HepG2 (cell line): ENCODE results near the gene CSNK1D. TPM values are rescaled to one million over a fixed set of nuclear protein-coding genes. Genes with fewer than 3 reads are reported as not detected.

Experiments used
- ARID5B ChIP-seq: IDR thresholded peaks from 2 replicates; pipeline ENCODE4 v1.4.0; 2020; ENCODE audit warnings: mild to moderate bottlenecking, missing genetic modification reagents
- DNMT1 ChIP-seq: sonication (generic); formaldehyde crosslinking; IDR thresholded peaks from 2 replicates; pipeline ENCODE4 v1.5.1; 2020; ENCODE audit warnings: mild to moderate bottlenecking, missing genetic modification reagents
- ETV5 ChIP-seq: IDR thresholded peaks from 2 replicates; pipeline ENCODE4 v1.6.1; 2018; ENCODE audit warnings: missing biosample characterization, missing genetic modification reagents, inconsistent platforms, borderline replicate concordance
- ETV6 ChIP-seq: sonication (generic); formaldehyde crosslinking; conservative IDR thresholded peaks from 2 replicates; pipeline ENCODE4 v1.4.0; 2020; ENCODE audit warnings: missing genetic modification reagents
- FOXA3 ChIP-seq: IDR thresholded peaks from 2 replicates; pipeline ENCODE4 v1.6.1; 2016; ENCODE audit warnings: missing genetic modification reagents, missing compliant biosample characterization
- FOXP4 ChIP-seq: sonication (generic); formaldehyde crosslinking; IDR thresholded peaks from 2 replicates; pipeline ENCODE4 v1.4.0; 2020; ENCODE audit warnings: missing genetic modification reagents
- GABPB1 ChIP-seq: IDR thresholded peaks from 2 replicates; pipeline ENCODE4 v1.6.1; 2016; ENCODE audit warnings: mild to moderate bottlenecking, missing genetic modification reagents, moderate library complexity, missing compliant biosample characterization
- HDAC2 ChIP-seq: sonication (generic); formaldehyde crosslinking; IDR thresholded peaks from 2 replicates; pipeline ENCODE4 v1.4.0; 2020; ENCODE audit warnings: missing genetic modification reagents
- HMGXB4 ChIP-seq, 2 experiments: sonication (generic) in 1 of 2; formaldehyde crosslinking in 1 of 2; IDR thresholded peaks; 2 replicates each; pipeline versions ENCODE4 v1.4.0 to v1.6.1; 2018 to 2020; ENCODE audit warnings: missing genetic modification reagents in 2 of 2, borderline replicate concordance in 1 of 2, low read depth in 1 of 2, mild to moderate bottlenecking in 1 of 2, missing biosample characterization in 1 of 2
- MAZ ChIP-seq, 2 experiments: sonication (generic) in 1 of 2; formaldehyde crosslinking in 1 of 2; IDR thresholded peaks; 2 replicates each; pipeline versions ENCODE4 v1.5.0 to v1.6.1; 2012 to 2020; ENCODE audit warnings: low read depth in 2 of 2, mild to moderate bottlenecking in 2 of 2, borderline replicate concordance in 1 of 2, improper control_type of control experiment in 1 of 2, low read length in 1 of 2, missing genetic modification reagents in 1 of 2, moderate library complexity in 1 of 2
- RBM39 ChIP-seq: fragments of 200-400 bp; formaldehyde crosslinking; IDR thresholded peaks from one replicate; pipeline ENCODE4 v1.6.1; 2018; ENCODE audit warnings: antibody characterized with exemption, mild to moderate bottlenecking, low read depth, low read length; ENCODE audit not compliant: poor library complexity, severe bottlenecking
- RELA ChIP-seq: sonication (generic); formaldehyde crosslinking; IDR thresholded peaks from 2 replicates; pipeline ENCODE4 v1.4.0; 2020; ENCODE audit warnings: missing genetic modification reagents
- SRSF1 ChIP-seq: fragments of 200-400 bp; formaldehyde crosslinking; optimal IDR thresholded peaks from 2 replicates; pipeline ENCODE3; 2017; ENCODE audit warnings: mild to moderate bottlenecking, low read depth, low read length, moderate library complexity
- THAP9 ChIP-seq: sonication (generic); formaldehyde crosslinking; IDR thresholded peaks from 2 replicates; pipeline ENCODE4; 2020; ENCODE audit warnings: missing genetic modification reagents, mild to moderate bottlenecking, borderline replicate concordance
- YEATS2 ChIP-seq: sonication (generic); formaldehyde crosslinking; IDR thresholded peaks from 2 replicates; pipeline ENCODE4 v1.4.0; 2020; ENCODE audit warnings: missing genetic modification reagents, borderline replicate concordance
- ZFP90 ChIP-seq: sonication (generic); formaldehyde crosslinking; IDR thresholded peaks from 2 replicates; pipeline ENCODE4 v1.8.0; 2022; ENCODE audit warnings: missing genetic modification reagents, mild to moderate bottlenecking, inconsistent platforms, borderline replicate concordance
- ZNF619 ChIP-seq: sonication (generic); formaldehyde crosslinking; IDR thresholded peaks from 2 replicates; pipeline ENCODE4 v1.4.0; 2020; ENCODE audit warnings: mild to moderate bottlenecking, missing genetic modification reagents
- polyA plus RNA-seq, 8 experiments: library from polyadenylated mRNA; depleted of rRNA in 3 of 8; stranded (reverse) in 7 of 8; unstranded in 1 of 8; fragments of >200 nt; fragmentation: Illumina TruSeq in 4 of 8; extraction: Trizol in 4 of 8; gene quantifications; 2 replicates each; pipeline versions ENCODE4 v1.2.1 to v1.2.3, GENCODE V29; 2011 to 2016; ENCODE audit warnings: low read depth in 4 of 8, missing spikeins in 1 of 8, mixed read lengths in 1 of 8; ENCODE audit not compliant: insufficient read depth in 1 of 8
- total RNA-seq, 5 experiments: library from RNA; depleted of rRNA; stranded (reverse); fragments of >200 nt; fragmentation: Illumina TruSeq; extraction: Trizol; gene quantifications; 2 replicates each; pipeline ENCODE4 v1.2.3, GENCODE V29; 2016; ENCODE audit warnings: low read depth in 1 of 5

The CSNK1D gene
- total and polyA plus RNA-seq, 2 of the 13 experiments (the other 11 are each of a cell fraction or from before 2014, with no cell fraction given) = 31.5 to 128 TPM

GRCh38 chr17:82300707-82301270 is 27.3 kb upstream of the CSNK1D start (continued):
- TF ChIP-seq HMGXB4 (CRISPR knock-in tag; IDR thresholded peaks at IDR 0.05; ENCODE audit: borderline replicate concordance in 1 of 2, low read depth in 1 of 2) (peak; percentile 83 to 90), DNMT1 (CRISPR knock-in tag) (peak; percentile 86), ZNF619 (CRISPR knock-in tag) (peak; percentile 42; the same call in 1 of the 2 replicates), ETV5 (CRISPR knock-in tag) (peak; percentile 30; the same call in 1 of the 2 replicates), ZFP90 (CRISPR knock-in tag) (0 out of 2 replicates have a peak, but pooled peaks have one; percentile 27), ETV6 (CRISPR knock-in tag) (0 out of 2 replicates have a peak, but pooled peaks have one; percentile 50), THAP9 (peak; percentile 25; the same call in 1 of the 2 replicates), FOXA3 (peak; percentile 52; the same call in 1 of the 2 replicates), MAZ (IDR thresholded peaks at IDR 0.05; ENCODE audit: borderline replicate concordance, low read depth, low read length) (peak; percentile 61; the same call in 1 of the 2 replicates), MAZ (CRISPR knock-in tag; IDR thresholded peaks at IDR 0.05; ENCODE audit: low read depth) (peak; percentile 32; the same call in 1 of the 2 replicates), SRSF1 (no peak), FOXP4 (CRISPR knock-in tag) (0 out of 2 replicates have a peak, but pooled peaks have one; percentile 29), HDAC2 (CRISPR knock-in tag) (peak; percentile 87), ARID5B (CRISPR knock-in tag) (0 out of 2 replicates have a peak, but pooled peaks have one; percentile 51), RBM39 (peak; percentile 85), YEATS2 (0 out of 2 replicates have a peak, but pooled peaks have one; percentile 10), GABPB1 (CRISPR knock-in tag) (peak; percentile 68; the same call in 1 of the 2 replicates), RELA (CRISPR knock-in tag) (peak; percentile 91)
